Keratinocyte (primary cell): ENCODE measurements around the gene CD79A. TPM values are rescaled to one million over a fixed set of nuclear protein-coding genes. Genes with fewer than 3 reads are reported as not detected.

Experiments
- DNase-seq: peaks from one replicate; pipeline ENCODE4 v3.0.0-alpha.2; 2011; ENCODE audit warnings: low read depth, missing footprints, low spot score
- FAIRE-seq: peaks from 2 replicates; lab custom pipeline; 2011; peaks lifted over from hg19 to GRCh38; lab: Jason Lieb, UNC
- H2AFZ ChIP-seq: 2 replicates; pipeline ENCODE4 v1.6.0; 2012; ENCODE audit warnings: low read length, control low read depth, inconsistent platforms; ENCODE audit not compliant: control insufficient read depth
- H3K27ac ChIP-seq: 2 replicates; pipeline ENCODE4 v1.5.1; 2011; ENCODE audit warnings: low read length; ENCODE audit not compliant: control insufficient read depth, insufficient read depth
- H3K27me3 ChIP-seq: 3 replicates; pipeline ENCODE4 v1.6.0; 2011; ENCODE audit warnings: low read length; ENCODE audit not compliant: control insufficient read depth, insufficient read depth; ENCODE audit errors: extremely low read depth
- H3K36me3 ChIP-seq, 2 experiments: 2 replicates in 1 of 2; 3 replicates in 1 of 2; pipeline ENCODE4 v1.5.1; 2011; ENCODE audit warnings: low read length in 2 of 2, mild to moderate bottlenecking in 1 of 2; ENCODE audit not compliant: control insufficient read depth in 2 of 2, insufficient read depth in 2 of 2; ENCODE audit errors: extremely low read depth in 1 of 2
- H3K4me1 ChIP-seq: 3 replicates; pipeline ENCODE4 v1.5.1; 2011; ENCODE audit warnings: low read length; ENCODE audit not compliant: control insufficient read depth, insufficient read depth; ENCODE audit errors: extremely low read depth
- H3K4me2 ChIP-seq: 3 replicates; pipeline ENCODE4 v1.6.0; 2011; ENCODE audit warnings: low read depth, low read length; ENCODE audit not compliant: control insufficient read depth, insufficient read depth; ENCODE audit errors: extremely low read depth
- H3K4me3 ChIP-seq, 3 experiments: fragments of 200-600 bp in 1 of 3; sonication (generic) in 1 of 3; 2 replicates in 2 of 3; 3 replicates in 1 of 3; pipeline ENCODE4 v1.5.1; 2011 to 2016; ENCODE audit warnings: low read length in 3 of 3, mild to moderate bottlenecking in 3 of 3, control low read depth in 2 of 3, inconsistent platforms in 1 of 3, low read depth in 1 of 3, mixed read lengths in 1 of 3, mixed run types in 1 of 3, moderate library complexity in 1 of 3; ENCODE audit not compliant: control insufficient read depth in 2 of 3, insufficient read depth in 2 of 3; ENCODE audit errors: extremely low read depth in 1 of 3
- H3K79me2 ChIP-seq: 2 replicates; pipeline ENCODE4 v1.6.0; 2012; ENCODE audit warnings: low read length; ENCODE audit not compliant: control insufficient read depth, insufficient read depth
- H3K9ac ChIP-seq: 3 replicates; pipeline ENCODE4 v1.6.0; 2011; ENCODE audit warnings: low read length; ENCODE audit not compliant: control insufficient read depth, insufficient read depth; ENCODE audit errors: extremely low read depth
- H3K9me1 ChIP-seq: 3 replicates; pipeline ENCODE4 v1.6.0; 2011; ENCODE audit warnings: low read length; ENCODE audit not compliant: control insufficient read depth, insufficient read depth; ENCODE audit errors: extremely low read depth
- H3K9me3 ChIP-seq: 2 replicates; pipeline ENCODE4 v1.5.1; 2012; ENCODE audit warnings: low read depth, low read length; ENCODE audit not compliant: control insufficient read depth
- H4K20me1 ChIP-seq: 3 replicates; pipeline ENCODE4 v1.6.0; 2011; ENCODE audit warnings: low read length; ENCODE audit not compliant: control insufficient read depth, insufficient read depth; ENCODE audit errors: extremely low read depth
- EZH2 ChIP-seq: IDR thresholded peaks from one replicate; pipeline ENCODE4 v1.6.1; 2012; ENCODE audit warnings: inconsistent platforms, mild to moderate bottlenecking, low read length, moderate library complexity
- dilution Hi-C: fragments of 300-500 bp; cut with MboI; formaldehyde crosslinking; loops from one replicate; pipeline ENCODE4 v1.7.0; 2020; ENCODE audit warnings: low sequenced_read_pairs; ENCODE audit not compliant: extremely low pct_ligation_motif_present
- polyA plus RNA-seq, 5 experiments: library from polyadenylated mRNA; depleted of rRNA in 3 of 5; stranded (reverse) in 3 of 5; stranded (forward) in 1 of 5; unstranded in 1 of 5; fragments of >200 nt; gene quantifications; 1 replicate in 1 of 5; 2 replicates in 3 of 5; 3 replicates in 1 of 5; pipeline versions ENCODE4 v1.2.1 to v1.2.3, GENCODE V29; 2011 to 2012; ENCODE audit warnings: missing spikeins in 2 of 5, low read depth in 1 of 5, low replicate concordance in 1 of 5
- TF ChIP-seq, protein P1 (sequence below), 3 experiments: IDR thresholded peaks in 1 of 3; conservative IDR thresholded peaks in 1 of 3; optimal IDR thresholded peaks in 1 of 3; 2 replicates in 2 of 3; 3 replicates in 1 of 3; pipeline versions ENCODE3 to v1.5.1; 2011; ENCODE audit warnings: low read length in 3 of 3, mild to moderate bottlenecking in 3 of 3, moderate library complexity in 2 of 3, control low read depth in 1 of 3, inconsistent platforms in 1 of 3; ENCODE audit not compliant: insufficient read depth in 2 of 3; ENCODE audit errors: extremely low read depth in 1 of 3

CD79A gene
- polyA plus RNA-seq, 1 donor (not counting 4 experiments of a cell fraction or from before 2014, with no cell fraction given), result 0.07 TPM

DNA sequence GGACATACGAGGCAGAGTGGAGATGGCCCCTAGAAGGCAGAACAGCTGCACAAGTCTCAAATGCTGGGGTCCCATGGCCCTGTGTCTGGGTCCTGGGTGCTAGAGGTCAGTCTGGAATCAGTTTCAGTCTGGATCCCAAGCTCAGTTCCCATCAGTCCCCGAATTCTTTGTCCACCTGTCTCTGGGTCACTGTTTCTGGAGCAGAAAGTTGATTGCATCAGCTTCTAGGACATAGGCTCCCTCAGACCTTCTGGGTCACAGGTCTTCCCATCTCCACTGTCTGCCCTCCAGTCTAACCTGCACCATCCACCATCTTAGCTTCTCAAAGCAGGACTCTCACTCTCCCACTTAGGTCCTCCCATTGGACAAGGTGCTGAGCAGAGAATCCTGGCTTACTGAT, 37.9 kb upstream of the CD79A start:
- FAIRE-seq, result no peak

DNA sequence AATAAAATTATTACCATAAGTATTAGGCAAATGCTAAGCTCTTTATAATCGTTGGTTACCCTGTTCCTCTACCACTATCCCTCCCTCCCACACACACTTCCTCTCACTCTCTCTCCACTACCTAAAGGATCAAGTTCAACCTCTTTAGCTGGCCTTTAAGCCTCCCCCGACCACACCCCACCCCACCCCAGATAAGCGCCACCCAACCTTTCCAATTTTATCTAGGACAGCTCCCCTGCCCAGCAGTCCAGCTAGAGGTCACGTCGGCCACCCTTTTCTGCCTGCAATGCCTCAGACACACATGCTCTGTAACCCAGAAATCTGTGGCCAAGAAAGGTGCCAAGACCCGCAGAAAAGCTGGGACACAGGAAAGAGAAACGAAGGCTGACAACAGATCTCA, 33.7 kb upstream of the CD79A start:
- DNase-seq, result no peak
- Histone ChIP-seq H3K4me1 (no peaks in the 10 kb centered on the region), H3K9me3 (no peaks in the 10 kb centered on the region), H2AFZ (no peak overlapping the region), H3K9me1 (no peaks in the 10 kb centered on the region), H3K4me2 (no peak overlapping the region), H3K27ac (no peak overlapping the region), H3K36me3 (no peaks in the 10 kb centered on the region), H3K4me3 (no peak overlapping the region), H3K27me3 (peaks cover 6% of the 10 kb centered on the region), H3K9ac (no peak overlapping the region), H4K20me1 (no peaks in the 10 kb centered on the region), H3K79me2 (no peaks in the 10 kb centered on the region)
- dilution Hi-C loops, result no loop called here
- TF ChIP-seq, protein P1, sequence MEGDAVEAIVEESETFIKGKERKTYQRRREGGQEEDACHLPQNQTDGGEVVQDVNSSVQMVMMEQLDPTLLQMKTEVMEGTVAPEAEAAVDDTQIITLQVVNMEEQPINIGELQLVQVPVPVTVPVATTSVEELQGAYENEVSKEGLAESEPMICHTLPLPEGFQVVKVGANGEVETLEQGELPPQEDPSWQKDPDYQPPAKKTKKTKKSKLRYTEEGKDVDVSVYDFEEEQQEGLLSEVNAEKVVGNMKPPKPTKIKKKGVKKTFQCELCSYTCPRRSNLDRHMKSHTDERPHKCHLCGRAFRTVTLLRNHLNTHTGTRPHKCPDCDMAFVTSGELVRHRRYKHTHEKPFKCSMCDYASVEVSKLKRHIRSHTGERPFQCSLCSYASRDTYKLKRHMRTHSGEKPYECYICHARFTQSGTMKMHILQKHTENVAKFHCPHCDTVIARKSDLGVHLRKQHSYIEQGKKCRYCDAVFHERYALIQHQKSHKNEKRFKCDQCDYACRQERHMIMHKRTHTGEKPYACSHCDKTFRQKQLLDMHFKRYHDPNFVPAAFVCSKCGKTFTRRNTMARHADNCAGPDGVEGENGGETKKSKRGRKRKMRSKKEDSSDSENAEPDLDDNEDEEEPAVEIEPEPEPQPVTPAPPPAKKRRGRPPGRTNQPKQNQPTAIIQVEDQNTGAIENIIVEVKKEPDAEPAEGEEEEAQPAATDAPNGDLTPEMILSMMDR (optimal IDR thresholded peaks at IDR 0.05 in 1 of 3, IDR thresholded peaks at IDR 0.05 in 1 of 3, conservative IDR thresholded peaks at IDR 0.05 in 1 of 3; ENCODE audit: extremely low read depth in 1 of 3, insufficient read depth in 2 of 3, low read length in 3 of 3), result no peak
- TF ChIP-seq EZH2, result no peak
- FAIRE-seq, result no peak

More for the DNA sequence above, 37.9 kb upstream of the CD79A start:
- H3K9me3 ChIP-seq, result no peaks in the 10 kb centered on the region
- no peaks in the 10 kb centered on the region for H3K36me3 ChIP-seq
- dilution Hi-C loops, result no loop called here
- no peak overlapping the region for H3K4me3 ChIP-seq
- no peak overlapping the region for H3K27ac ChIP-seq
- no peak for DNase-seq
- H4K20me1 ChIP-seq, result no peaks in the 10 kb centered on the region
- no peak overlapping the region for H3K4me2 ChIP-seq
- no peak overlapping the region for H3K9ac ChIP-seq
- TF ChIP-seq EZH2, result no peak
- TF ChIP-seq, protein P1 (optimal IDR thresholded peaks at IDR 0.05 in 1 of 3, IDR thresholded peaks at IDR 0.05 in 1 of 3, conservative IDR thresholded peaks at IDR 0.05 in 1 of 3; ENCODE audit: extremely low read depth in 1 of 3, insufficient read depth in 2 of 3, low read length in 3 of 3), result no peak
- H3K4me1 ChIP-seq, result no peaks in the 10 kb centered on the region
- H2AFZ ChIP-seq, result no peak overlapping the region
- H3K9me1 ChIP-seq, result no peaks in the 10 kb centered on the region
- H3K27me3 ChIP-seq, result peaks cover 17% of the 10 kb centered on the region
- no peaks in the 10 kb centered on the region for H3K79me2 ChIP-seq
